GM19099 (cell line): ENCODE data around the gene OR6C75.

Experiments used
- POLR2A ChIP-seq: IDR thresholded peaks from 3 replicates; pipeline ENCODE4 v1.6.1; 2011; ENCODE audit warnings: low read depth; ENCODE audit not compliant: insufficient read length; ENCODE audit errors: extremely low read depth

Gene OR6C75

DNA sequence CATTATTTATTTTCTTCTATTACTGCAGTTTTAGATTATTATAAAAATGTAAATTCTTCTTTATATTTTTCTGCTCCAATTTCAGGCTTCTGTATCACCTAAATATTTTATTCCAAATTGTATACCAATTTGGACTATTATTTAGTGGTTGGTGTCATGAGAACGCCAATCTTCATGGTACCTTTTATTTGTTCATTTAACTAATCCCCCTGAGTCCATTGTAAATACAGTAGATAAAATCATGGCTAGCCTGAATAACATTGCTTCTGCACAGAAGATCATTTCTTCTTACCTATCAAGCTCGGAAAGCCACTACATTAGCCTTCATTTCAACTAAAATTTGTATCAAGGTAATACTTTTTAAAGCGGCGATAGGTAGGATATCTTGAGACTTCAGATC, at the start of gene OR6C75:
OR6C75 (plus strand) TSS at position 301 of the 400 bp plus-strand sequence. CDS start 2,136 bp downstream, outside the sequence.
- TF ChIP-seq POLR2A: no peak

DNA sequence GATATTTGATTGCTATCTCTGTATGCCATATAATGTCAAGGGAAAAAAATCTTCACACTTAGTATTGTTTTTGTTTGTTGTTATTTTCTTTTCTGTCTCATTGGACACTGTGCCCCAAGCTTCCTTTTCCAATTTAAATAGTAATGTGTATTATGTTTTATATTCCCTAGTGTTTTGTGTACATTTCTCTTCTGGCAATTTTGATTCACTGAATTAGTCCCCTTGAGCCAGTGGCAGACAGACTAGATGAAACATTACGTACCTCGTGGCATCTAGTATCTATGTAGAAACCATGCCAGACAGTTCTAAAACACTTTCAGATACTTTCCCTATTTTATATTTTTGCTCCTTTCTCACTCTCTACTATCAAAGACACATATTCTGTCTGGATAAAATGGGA, 48.7 kb upstream of the OR6C75 start, which contains the start of gene OR6C1:
OR6C1 (plus strand) TSS at position 301 of the 400 bp plus-strand sequence. CDS start 6,257 bp downstream, outside the sequence.
- no peak for TF ChIP-seq POLR2A

GRCh38 chr12:55320201-55320600, 42.6 kb upstream of the OR6C75 start:
- TF ChIP-seq POLR2A: no peak

GRCh38 chr12:55330446-55330845, 32.3 kb upstream of the OR6C75 start, which contains the start of gene OR6C3:
Gene OR6C3 (plus strand): TSS chr12:55330746. CDS start chr12:55331701, 955 bp downstream.
- TF ChIP-seq POLR2A: no peak

- no peak for TF ChIP-seq POLR2A
Observed at GRCh38 chr12:55336002-55336401, 26.8 kb upstream of the OR6C75 start.

- TF ChIP-seq POLR2A: no peak
Observed at GRCh38 chr12:55365086-55365485, 2.3 kb downstream of the OR6C75 start.

DNA sequence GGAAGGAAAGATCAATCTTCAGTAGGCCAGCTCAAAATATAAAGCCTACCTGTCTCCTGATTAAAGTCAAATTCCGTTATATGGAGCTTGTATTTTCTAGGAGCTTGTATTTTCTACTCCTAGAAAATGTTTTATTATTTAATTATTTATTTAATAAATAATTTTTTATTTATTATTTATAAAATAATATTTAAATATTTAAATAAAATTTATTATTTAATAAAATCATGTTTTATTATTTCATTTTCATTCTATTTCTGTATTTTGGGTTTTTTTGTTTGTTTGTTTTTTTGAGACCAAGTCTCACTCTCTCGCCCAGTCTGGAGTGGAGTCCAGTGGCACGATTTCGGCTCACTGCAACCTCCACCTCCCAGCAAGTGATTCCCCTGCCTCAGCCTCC, 9.7 kb downstream of the OR6C75 start:
- no peak for TF ChIP-seq POLR2A

DNA sequence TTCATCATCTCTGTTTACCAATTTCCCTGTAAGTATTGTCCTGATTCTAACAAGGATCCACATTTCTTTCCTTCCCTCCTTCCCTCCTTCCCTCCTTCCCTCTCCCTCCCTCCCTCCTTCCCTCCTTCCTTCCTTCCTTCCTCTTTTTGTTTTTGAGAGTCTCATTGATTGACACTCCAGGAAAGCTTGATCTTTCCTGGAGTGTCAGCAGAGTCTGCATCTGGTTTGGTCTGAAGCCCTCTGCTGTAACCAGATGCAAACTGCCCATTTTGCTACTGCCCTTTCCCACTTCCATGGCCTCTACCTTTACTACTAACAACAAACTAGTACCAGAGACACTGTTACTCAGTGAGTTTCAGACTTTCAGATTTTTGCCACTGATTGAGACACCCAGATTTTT, 23.1 kb downstream of the OR6C75 start:
- no peak for TF ChIP-seq POLR2A

GRCh38 chr12:55392032-55392795, 29.4 kb downstream of the OR6C75 start:
- TF ChIP-seq POLR2A: no peak

- no peak for TF ChIP-seq POLR2A
Observed at GRCh38 chr12:55396326-55396725, 33.6 kb downstream of the OR6C75 start.

- TF ChIP-seq POLR2A: no peak
Observed at GRCh38 chr12:55400229-55400628, 37.5 kb downstream of the OR6C75 start, which contains the start of gene OR6C65. Gene OR6C65 (plus strand): TSS chr12:55400529. CDS start chr12:55400529, 0 bp downstream.

GRCh38 chr12:55407866-55408265, 45.1 kb downstream of the OR6C75 start:
- no peak for TF ChIP-seq POLR2A

DNA sequence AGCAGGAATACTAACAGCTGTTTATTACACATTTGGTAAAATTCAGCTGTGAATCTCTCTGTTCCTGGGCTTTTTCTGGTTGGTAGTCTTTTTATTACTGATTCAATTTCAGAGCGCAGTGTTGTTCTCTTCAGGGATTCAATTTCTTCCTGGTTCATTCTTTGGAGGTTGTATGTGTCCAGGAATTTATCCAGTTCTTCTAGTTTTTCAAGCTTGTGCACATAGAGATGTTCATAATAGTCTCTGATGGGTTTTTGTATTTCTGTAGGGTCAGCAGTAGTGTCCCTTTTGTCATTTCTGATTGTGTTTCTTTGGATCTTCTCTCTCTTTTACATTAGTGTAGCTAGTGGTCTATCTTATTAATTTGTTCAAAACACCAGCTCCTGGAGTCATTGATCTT, 54.2 kb downstream of the OR6C75 start:
- no peak for TF ChIP-seq POLR2A
